Aorta (tissue), 5 donors: ENCODE results near the gene ERBB3. TPM values are rescaled to one million over a fixed set of nuclear protein-coding genes. Genes with fewer than 3 reads are reported as not detected.

Source experiments
- ATAC-seq: fragments of 200-7000 bp; cut with Tn5 transposase; one replicate; pipeline ENCODE4 v1.9.1; 2022; ENCODE audit warnings: moderate library complexity; ENCODE audit not compliant: low FRiP score
- DNase-seq, 2 donors: peaks; one replicate each; pipeline ENCODE4 v3.0.0-alpha.2; 2020
- H3K27ac ChIP-seq, 2 donors: one replicate each; pipeline ENCODE4 v1.5.1; 2013; ENCODE audit warnings: low read length in 2 of 2, mild to moderate bottlenecking in 2 of 2, moderate library complexity in 2 of 2, control low read depth in 1 of 2, inconsistent platforms in 1 of 2, low read depth in 1 of 2
- H3K27me3 ChIP-seq, 2 donors: one replicate each; pipeline ENCODE4 v1.6.1; 2013; ENCODE audit warnings: control low read depth in 1 of 2, low read length in 1 of 2, mild to moderate bottlenecking in 1 of 2, moderate library complexity in 1 of 2; ENCODE audit not compliant: insufficient read depth in 2 of 2, control insufficient read depth in 1 of 2
- H3K36me3 ChIP-seq, 2 donors: one replicate each; pipeline ENCODE4 v1.6.1; 2013; ENCODE audit warnings: control low read depth in 1 of 2, low read length in 1 of 2, mild to moderate bottlenecking in 1 of 2; ENCODE audit not compliant: insufficient read depth in 2 of 2, control insufficient read depth in 1 of 2
- H3K4me1 ChIP-seq, 2 donors: one replicate each; pipeline ENCODE4 v1.6.1; 2013; ENCODE audit warnings: low read length in 2 of 2, control low read depth in 1 of 2, mild to moderate bottlenecking in 1 of 2, moderate library complexity in 1 of 2; ENCODE audit not compliant: insufficient read depth in 2 of 2, control insufficient read depth in 1 of 2
- H3K4me3 ChIP-seq, 2 donors: one replicate each; pipeline ENCODE4 v1.5.1; 2013; ENCODE audit warnings: low read length in 2 of 2, control low read depth in 1 of 2, mild to moderate bottlenecking in 1 of 2
- H3K9me3 ChIP-seq: one replicate; pipeline ENCODE4 v1.6.1; 2013; ENCODE audit warnings: mild to moderate bottlenecking, low read length; ENCODE audit not compliant: control insufficient read depth
- WGBS, 2 donors: extraction: QIAGEN DNeasy Blood & Tissue Kit; methylation state at CpG; one replicate each; pipeline ENCODE4 v1.1.7; 2013; 5-methylcytosine and 5-hydroxymethylcytosine counted together
- intact Hi-C, 2 donors: fragments of 100-400 bp; cut with DNase I; formaldehyde crosslinking; loops; one replicate each; pipeline versions ENCODE4 v1.14.2 to v1.15.0; 2022
- polyA plus RNA-seq, 2 donors: library from polyadenylated mRNA; stranded (reverse); fragments of 200-250 nt; gene quantifications; one replicate each; pipeline ENCODE4 v1.2.3, GENCODE V29; 2013
- total RNA-seq, 2 donors: library from RNA; stranded (reverse); fragmentation: NEBNext Ultra II Directional; extraction: Animal tissue kit (Norgen Biotek cat#: 25700); gene quantifications; one replicate each; pipeline ENCODE4 v1.2.1, GENCODE V29; 2021
- donor health status: healthy with polysubstance abuse.
- donor health status: Bipolar disorder and iron deficiency.
- donor health status: DM: no; HTN: no; CAD: no.
- donor health status: DM: no; HTN: no; CAD: no.
- donor health status: DM: yes; HTN: yes; CAD: no.

ERBB3 gene
- total and polyA plus RNA-seq, 4 donors: 0.23 to 9.6 (median 4.2) TPM

GRCh38 chr12:56102683-56103065 lies 22.7 kb downstream of the ERBB3 start:
- H3K4me3 ChIP-seq: no peak overlapping the region
- H3K9me3 ChIP-seq: no peaks in the 10 kb centered on the region
- intact Hi-C loops: loop anchor here in 1 of 2 donors (2.0 to 10.0 kb wide), 3 partner anchors 24 to 98 kb away; partner anchors contain the start of gene RPS26
- DNase-seq (no peak), ATAC-seq (no peak)
- WGBS, 2 donors: 86 to 89% methylated on average over 1 of the region's 1 CpG
- peaks cover 0 to 9% of the 10 kb centered on the region in 2 donors for H3K4me1 ChIP-seq
- no peak overlapping the region for H3K27ac ChIP-seq
- peaks cover 0 to 4% of the 10 kb centered on the region in 2 donors for H3K36me3 ChIP-seq
- no peaks in the 10 kb centered on the region for H3K27me3 ChIP-seq

- intact Hi-C loops: loop anchor here in 1 of 2 donors (2.0 to 10.0 kb wide), 3 partner anchors 24 to 98 kb away; partner anchors contain the start of gene RPS26
- ATAC-seq (no peak), DNase-seq (no peak)
- H3K27me3 ChIP-seq: no peaks in the 10 kb centered on the region
- 47% methylated on average over 6 of the region's 6 CpGs for WGBS, 2 donors
- H3K4me3 ChIP-seq: peak overlapping the region in 1 of 2 donors; percentile 51
- no peaks in the 10 kb centered on the region for H3K9me3 ChIP-seq
- peak overlapping the region in 1 of 2 donors; percentile 34 for H3K27ac ChIP-seq
- H3K4me1 ChIP-seq: peaks cover 0 to 9% of the 10 kb centered on the region in 2 donors
- H3K36me3 ChIP-seq: peaks cover 0 to 4% of the 10 kb centered on the region in 2 donors
Measured at GRCh38 chr12:56103066-56103711, 23.2 kb downstream of the ERBB3 start.

DNA sequence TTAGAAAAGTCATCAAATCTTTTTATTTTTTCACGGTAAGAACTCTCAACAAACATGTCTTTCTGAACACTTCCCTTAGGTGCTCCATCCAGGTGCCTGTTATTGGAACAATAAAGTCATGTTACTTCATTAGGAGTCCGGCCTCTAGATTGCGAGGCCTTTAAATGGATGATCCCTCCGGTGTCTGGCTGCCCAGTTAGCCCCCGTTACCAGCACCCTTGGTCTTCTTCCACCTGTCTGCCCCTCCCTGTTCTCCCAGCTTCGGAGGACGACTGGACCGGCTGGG lies 23.8 kb downstream of the ERBB3 start:
- no peaks in the 10 kb centered on the region for H3K27me3 ChIP-seq
- intact Hi-C loops: loop anchor here in 1 of 2 donors (2.0 to 10.0 kb wide), 3 partner anchors 25 to 99 kb away; partner anchors contain the start of gene RPS26
- no peak for ATAC-seq
- H3K27ac ChIP-seq: peak overlapping the region; percentile 34 to 50
- no peak for DNase-seq
- peaks cover 0 to 9% of the 10 kb centered on the region in 2 donors for H3K4me1 ChIP-seq
- WGBS, 2 donors: 1% methylated on average over 8 of the region's 8 CpGs
- H3K9me3 ChIP-seq: no peaks in the 10 kb centered on the region
- peak overlapping the region; percentile 51 to 56 for H3K4me3 ChIP-seq
- H3K36me3 ChIP-seq: peaks cover 0 to 4% of the 10 kb centered on the region in 2 donors

DNA sequence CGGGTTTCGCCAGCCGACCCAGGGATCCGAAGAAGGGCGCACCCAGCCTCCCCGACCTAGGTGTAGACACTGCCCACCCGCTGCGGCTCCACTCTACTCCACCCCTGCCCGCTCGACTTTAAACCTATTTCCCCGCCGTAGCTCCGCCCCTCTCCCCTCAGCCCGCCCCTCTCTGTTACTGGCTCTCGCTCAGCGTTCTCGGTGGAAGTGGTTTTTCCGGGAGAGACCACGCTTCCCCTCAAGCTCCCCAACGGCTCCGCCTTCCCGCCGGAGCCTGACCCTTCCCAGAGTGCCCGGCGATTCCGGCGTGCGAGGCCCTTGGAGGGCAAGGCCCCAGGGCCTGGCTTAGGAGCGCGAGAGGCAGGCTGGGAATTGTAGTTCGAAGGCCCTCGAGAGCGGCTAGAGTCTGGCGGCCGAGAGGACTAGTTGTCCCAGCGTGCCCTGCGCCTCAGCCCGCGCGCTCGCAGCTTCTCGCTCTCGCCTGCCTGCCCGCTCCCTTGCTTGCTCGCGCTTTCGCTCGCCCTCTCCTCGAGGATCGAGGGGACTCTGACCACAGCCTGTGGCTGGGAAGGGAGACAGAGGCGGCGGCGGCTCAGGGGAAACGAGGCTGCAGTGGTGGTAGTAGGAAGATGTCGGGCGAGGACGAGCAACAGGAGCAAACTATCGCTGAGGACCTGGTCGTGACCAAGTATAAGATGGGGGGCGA lies 24.3 kb downstream of the ERBB3 start, which contains the start of gene PA2G4:
Gene PA2G4, plus strand, starts transcription at position 451 of the 706 bp plus-strand sequence. Its CDS starts 179 bp downstream, at position 630.
- 0% methylated on average over 59 to 60 of the region's 60 CpGs for WGBS, 2 donors
- ATAC-seq: peak; percentile 99
- peak within 1 kb of the TSS; percentile 56 to 67 for H3K4me3 ChIP-seq
- peaks cover 0 to 4% of the 10 kb centered on the region in 2 donors for H3K36me3 ChIP-seq
- H3K27ac ChIP-seq: peak within 1 kb of the TSS; percentile 34 to 83
- no peaks in the 10 kb centered on the region for H3K27me3 ChIP-seq
- peaks cover 0 to 9% of the 10 kb centered on the region in 2 donors for H3K4me1 ChIP-seq
- peak; percentile 98 to 99 for DNase-seq
- intact Hi-C loops: loop anchor here in 1 of 2 donors (10.0 kb wide), 2 partner anchors 59 to 99 kb away; partner anchors contain the start of gene RPS26
- no peaks in the 10 kb centered on the region for H3K9me3 ChIP-seq

GRCh38 chr12:56104815-56105608 lies 25.0 kb downstream of the ERBB3 start:
- intact Hi-C loops: loop anchor here in 1 of 2 donors (10.0 kb wide), 2 partner anchors 60 to 100 kb away; partner anchors contain the start of gene RPS26

GRCh38 chr12:56105609-56105902 lies 25.6 kb downstream of the ERBB3 start:
- peaks cover 0 to 7% of the 10 kb centered on the region in 2 donors for H3K36me3 ChIP-seq
- peaks cover 0 to 9% of the 10 kb centered on the region in 2 donors for H3K4me1 ChIP-seq
- H3K4me3 ChIP-seq: peak overlapping the region; percentile 44 to 67
- no peak for ATAC-seq
- no peak overlapping the region for H3K27ac ChIP-seq
- no peaks in the 10 kb centered on the region for H3K9me3 ChIP-seq
- DNase-seq: no peak
- intact Hi-C loops: loop anchor here in 1 of 2 donors (10.0 kb wide), 2 partner anchors 61 to 101 kb away; partner anchors contain the start of gene RPS26
- WGBS, 2 donors: 37 to 40% methylated on average over 2 of the region's 2 CpGs
- H3K27me3 ChIP-seq: no peaks in the 10 kb centered on the region

More at GRCh38 chr12:56104815-56105608, 25.0 kb downstream of the ERBB3 start:
- H3K36me3 ChIP-seq: peaks cover 0 to 4% of the 10 kb centered on the region in 2 donors
- no peaks in the 10 kb centered on the region for H3K27me3 ChIP-seq
- H3K9me3 ChIP-seq: no peaks in the 10 kb centered on the region
- peak; percentile 52 for ATAC-seq
- 1% methylated on average over 40 of the region's 40 CpGs for WGBS, 2 donors
- peak overlapping the region in 1 of 2 donors; percentile 83 for H3K27ac ChIP-seq
- H3K4me3 ChIP-seq: peak overlapping the region; percentile 44 to 67
- H3K4me1 ChIP-seq: peaks cover 0 to 9% of the 10 kb centered on the region in 2 donors
- peak; percentile 71 to 80 for DNase-seq

- Histone ChIP-seq H3K4me1 (peaks cover 0 to 9% of the 10 kb centered on the region in 2 donors), H3K9me3 (no peaks in the 10 kb centered on the region), H3K36me3 (peaks cover 0 to 13% of the 10 kb centered on the region in 2 donors), H3K4me3 (no peak overlapping the region), H3K27ac (no peak overlapping the region), H3K27me3 (no peaks in the 10 kb centered on the region)
- ATAC-seq (no peak), DNase-seq (no peak)
- intact Hi-C loops: loop anchor here in 1 of 2 donors (10.0 kb wide), 2 partner anchors 62 to 102 kb away; partner anchors contain the start of gene RPS26
- 88 to 90% methylated on average over 3 of the region's 3 CpGs for WGBS, 2 donors
Measured at GRCh38 chr12:56107242-56107641, 27.3 kb downstream of the ERBB3 start.

- Histone ChIP-seq H3K27me3 (no peaks in the 10 kb centered on the region), H3K36me3 (peaks cover 0 to 13% of the 10 kb centered on the region in 2 donors), H3K4me1 (peaks cover 0 to 1% of the 10 kb centered on the region in 2 donors), H3K4me3 (no peak overlapping the region), H3K9me3 (no peaks in the 10 kb centered on the region), H3K27ac (no peak overlapping the region)
- DNase-seq: no peak
- intact Hi-C loops: no loop called here
- 88 to 95% methylated on average over 5 of the region's 5 CpGs for WGBS, 2 donors
- no peak for ATAC-seq
Measured at GRCh38 chr12:56110571-56110970, 30.6 kb downstream of the ERBB3 start.
